ENCODE data around the gene NPIPB6.

Gene NPIPB6

DNA sequence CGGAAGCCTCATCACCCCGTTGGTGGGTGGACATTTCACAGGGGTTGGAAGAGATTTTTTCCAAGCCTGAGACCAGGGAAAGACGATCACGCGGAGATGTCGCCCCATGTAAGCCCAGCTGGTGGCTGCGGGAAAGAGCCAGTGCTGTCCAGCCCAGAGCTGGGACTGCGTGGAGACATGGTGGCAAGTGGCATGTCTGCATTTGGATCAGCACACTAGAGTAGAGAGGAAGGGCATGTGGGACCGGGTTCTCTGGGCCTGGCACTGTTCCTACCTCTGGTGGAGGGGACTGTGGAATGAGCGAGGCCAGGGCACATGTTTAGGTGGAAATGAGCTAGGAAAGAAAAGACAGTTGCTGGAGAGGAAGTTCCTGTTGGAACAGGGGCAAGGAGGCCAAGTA lies 51.0 kb downstream of the NPIPB6 start:
- Histone ChIP-seq H3K9ac (ENCODE audit: low read length in 5 of 5) (no peak overlapping the region), H3K36me3 (ENCODE audit: control insufficient read depth in 5 of 5, insufficient read depth in 5 of 5, low read length in 5 of 5) (no peaks in the 10 kb centered on the region), H3K27me3 (ENCODE audit: control insufficient read depth in 5 of 5, insufficient read depth in 4 of 5, low read length in 5 of 5) (peaks cover 0 to 14% (median 5%) of the 10 kb centered on the region in 5 donors), H3K4me3 (ENCODE audit: low read depth in 1 of 5, low read length in 5 of 5) (no peak overlapping the region), H3K4me1 (ENCODE audit: control insufficient read depth in 5 of 5, insufficient read depth in 5 of 5, low read length in 5 of 5) (peaks cover 0 to 3% (median 0%) of the 10 kb centered on the region in 5 donors), H3K9me3 (ENCODE audit: control insufficient read depth in 5 of 5, low read length in 5 of 5) (peaks cover 0 to 5% (median 0%) of the 10 kb centered on the region in 5 donors), H3K27ac (ENCODE audit: low read depth, low read length) (no peak overlapping the region)

DNA sequence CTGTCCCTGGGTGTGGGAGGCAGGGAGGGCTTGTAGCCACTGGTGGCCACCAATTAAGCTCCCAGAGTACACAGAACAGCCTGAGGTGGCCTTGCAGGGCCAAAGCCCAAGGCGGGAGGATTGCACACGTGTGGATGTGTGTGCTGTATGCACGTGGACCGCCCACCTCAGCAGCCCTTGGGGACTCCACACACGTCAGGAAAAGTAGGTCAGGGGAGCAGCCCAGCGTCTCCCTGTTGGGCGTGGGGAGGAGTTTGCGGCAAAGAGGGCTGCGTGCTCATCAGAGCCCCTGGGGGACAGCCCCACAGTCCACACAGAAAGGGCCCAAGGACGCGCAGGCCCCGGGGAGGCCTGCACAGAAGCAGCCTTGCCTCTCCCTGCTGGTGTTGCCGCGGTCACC lies 51.4 kb downstream of the NPIPB6 start:
- Histone ChIP-seq H3K9me3 (ENCODE audit: control insufficient read depth in 5 of 5, low read length in 5 of 5) (peaks cover 0 to 5% (median 0%) of the 10 kb centered on the region in 5 donors), H3K36me3 (ENCODE audit: control insufficient read depth in 5 of 5, insufficient read depth in 5 of 5, low read length in 5 of 5) (no peaks in the 10 kb centered on the region), H3K4me1 (ENCODE audit: control insufficient read depth in 5 of 5, insufficient read depth in 5 of 5, low read length in 5 of 5) (peaks cover 0 to 1% (median 0%) of the 10 kb centered on the region in 5 donors), H3K4me3 (ENCODE audit: low read depth in 1 of 5, low read length in 5 of 5) (no peak overlapping the region), H3K27me3 (ENCODE audit: control insufficient read depth in 5 of 5, insufficient read depth in 4 of 5, low read length in 5 of 5) (peaks cover 0 to 12% (median 5%) of the 10 kb centered on the region in 5 donors), H3K27ac (ENCODE audit: low read depth, low read length) (no peak overlapping the region), H3K9ac (ENCODE audit: low read length in 5 of 5) (no peak overlapping the region)

DNA sequence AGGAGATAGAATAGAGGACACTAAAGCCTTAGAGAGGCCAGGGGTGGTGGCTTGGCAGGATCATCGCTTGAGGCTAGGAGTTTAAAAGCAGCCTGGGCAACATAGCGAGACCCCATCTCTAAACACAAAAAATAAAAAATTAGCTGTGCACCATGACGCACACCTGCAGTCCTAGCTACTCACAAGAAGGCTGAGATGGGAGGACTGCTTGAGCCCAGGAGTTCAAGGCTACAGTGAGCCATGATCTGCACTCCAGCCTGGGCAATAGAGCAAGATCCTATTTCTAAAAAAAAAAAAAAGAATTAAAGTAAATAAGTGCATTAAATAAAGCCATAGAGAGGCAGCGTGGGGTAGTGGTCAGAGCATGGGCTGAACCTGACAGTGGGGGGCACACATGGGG lies 51.9 kb downstream of the NPIPB6 start:
- Histone ChIP-seq H3K27ac (ENCODE audit: low read depth, low read length) (no peak overlapping the region), H3K9me3 (ENCODE audit: control insufficient read depth in 5 of 5, low read length in 5 of 5) (peaks cover 0 to 5% (median 0%) of the 10 kb centered on the region in 5 donors), H3K9ac (ENCODE audit: low read length in 5 of 5) (no peak overlapping the region), H3K36me3 (ENCODE audit: control insufficient read depth in 5 of 5, insufficient read depth in 5 of 5, low read length in 5 of 5) (no peaks in the 10 kb centered on the region), H3K4me1 (ENCODE audit: control insufficient read depth in 5 of 5, insufficient read depth in 5 of 5, low read length in 5 of 5) (no peaks in the 10 kb centered on the region), H3K4me3 (ENCODE audit: low read depth in 1 of 5, low read length in 5 of 5) (no peak overlapping the region), H3K27me3 (ENCODE audit: control insufficient read depth in 5 of 5, insufficient read depth in 4 of 5, low read length in 5 of 5) (peaks cover 0 to 12% (median 5%) of the 10 kb centered on the region in 5 donors)

DNA sequence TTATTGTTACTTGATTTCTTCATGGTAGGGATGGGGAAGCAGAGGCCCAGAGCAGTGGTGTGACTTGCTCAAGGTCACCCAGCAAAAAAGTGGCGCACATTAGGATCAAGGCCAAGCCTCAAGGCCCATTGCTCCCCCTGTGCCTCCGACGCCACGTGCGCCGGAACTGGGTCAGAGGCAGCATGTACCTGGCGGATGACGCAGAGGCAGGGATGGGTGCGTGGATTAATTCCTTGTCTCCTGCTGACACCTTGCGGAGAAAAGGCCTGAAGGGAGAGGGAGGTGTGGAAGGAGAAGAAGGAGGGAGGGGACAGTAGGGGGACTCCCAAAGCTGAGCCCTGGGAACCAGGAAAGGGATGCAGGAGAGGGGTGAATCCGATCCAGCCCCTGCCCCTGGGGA lies 52.5 kb downstream of the NPIPB6 start:
- Histone ChIP-seq H3K9ac (ENCODE audit: low read length in 5 of 5) (no peak overlapping the region), H3K9me3 (ENCODE audit: control insufficient read depth in 5 of 5, low read length in 5 of 5) (peaks cover 0 to 5% (median 0%) of the 10 kb centered on the region in 5 donors), H3K4me3 (ENCODE audit: low read depth in 1 of 5, low read length in 5 of 5) (no peak overlapping the region), H3K27ac (ENCODE audit: low read depth, low read length) (no peak overlapping the region), H3K4me1 (ENCODE audit: control insufficient read depth in 5 of 5, insufficient read depth in 5 of 5, low read length in 5 of 5) (no peaks in the 10 kb centered on the region), H3K27me3 (ENCODE audit: control insufficient read depth in 5 of 5, insufficient read depth in 4 of 5, low read length in 5 of 5) (peaks cover 0 to 7% (median 5%) of the 10 kb centered on the region in 5 donors), H3K36me3 (ENCODE audit: control insufficient read depth in 5 of 5, insufficient read depth in 5 of 5, low read length in 5 of 5) (no peaks in the 10 kb centered on the region)

DNA sequence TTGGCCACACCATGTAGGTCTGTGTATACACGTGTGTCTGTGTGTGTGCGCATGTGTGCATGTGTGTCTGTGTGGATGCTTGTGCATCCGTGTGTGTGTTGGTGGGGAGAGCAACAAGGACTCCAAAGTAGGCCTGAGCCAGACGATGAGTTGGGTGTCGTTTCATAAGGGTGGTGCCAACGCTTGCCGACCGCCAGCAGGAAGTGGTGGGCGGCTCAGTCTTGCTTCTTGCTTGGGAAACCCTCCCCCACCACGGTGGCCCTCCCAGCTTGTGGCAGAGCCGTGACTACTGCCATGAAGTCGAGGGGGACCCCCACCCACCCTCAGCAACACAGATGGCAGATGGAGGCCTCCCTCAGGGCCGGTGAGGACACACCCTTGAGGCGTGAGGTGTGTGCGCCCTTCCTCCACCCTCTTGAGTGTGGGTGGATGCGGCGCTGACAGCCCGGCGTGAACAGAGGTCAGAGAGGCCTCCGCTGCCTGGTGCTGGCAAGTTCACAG lies 53.4 kb downstream of the NPIPB6 start:
- H3K27ac ChIP-seq (ENCODE audit: low read depth, low read length), result no peak overlapping the region
- no peak overlapping the region for H3K9ac ChIP-seq (ENCODE audit: low read length in 5 of 5)
- no peak overlapping the region for H3K4me3 ChIP-seq (ENCODE audit: low read depth in 1 of 5, low read length in 5 of 5)
- no peaks in the 10 kb centered on the region for H3K36me3 ChIP-seq (ENCODE audit: control insufficient read depth in 5 of 5, insufficient read depth in 5 of 5, low read length in 5 of 5)
- H3K27me3 ChIP-seq (ENCODE audit: control insufficient read depth in 5 of 5, insufficient read depth in 4 of 5, low read length in 5 of 5), result peaks cover 0 to 6% (median 5%) of the 10 kb centered on the region in 5 donors
- H3K4me1 ChIP-seq (ENCODE audit: control insufficient read depth in 5 of 5, insufficient read depth in 5 of 5, low read length in 5 of 5), result no peaks in the 10 kb centered on the region
- peaks cover 0 to 5% (median 0%) of the 10 kb centered on the region in 5 donors for H3K9me3 ChIP-seq (ENCODE audit: control insufficient read depth in 5 of 5, low read length in 5 of 5)

DNA sequence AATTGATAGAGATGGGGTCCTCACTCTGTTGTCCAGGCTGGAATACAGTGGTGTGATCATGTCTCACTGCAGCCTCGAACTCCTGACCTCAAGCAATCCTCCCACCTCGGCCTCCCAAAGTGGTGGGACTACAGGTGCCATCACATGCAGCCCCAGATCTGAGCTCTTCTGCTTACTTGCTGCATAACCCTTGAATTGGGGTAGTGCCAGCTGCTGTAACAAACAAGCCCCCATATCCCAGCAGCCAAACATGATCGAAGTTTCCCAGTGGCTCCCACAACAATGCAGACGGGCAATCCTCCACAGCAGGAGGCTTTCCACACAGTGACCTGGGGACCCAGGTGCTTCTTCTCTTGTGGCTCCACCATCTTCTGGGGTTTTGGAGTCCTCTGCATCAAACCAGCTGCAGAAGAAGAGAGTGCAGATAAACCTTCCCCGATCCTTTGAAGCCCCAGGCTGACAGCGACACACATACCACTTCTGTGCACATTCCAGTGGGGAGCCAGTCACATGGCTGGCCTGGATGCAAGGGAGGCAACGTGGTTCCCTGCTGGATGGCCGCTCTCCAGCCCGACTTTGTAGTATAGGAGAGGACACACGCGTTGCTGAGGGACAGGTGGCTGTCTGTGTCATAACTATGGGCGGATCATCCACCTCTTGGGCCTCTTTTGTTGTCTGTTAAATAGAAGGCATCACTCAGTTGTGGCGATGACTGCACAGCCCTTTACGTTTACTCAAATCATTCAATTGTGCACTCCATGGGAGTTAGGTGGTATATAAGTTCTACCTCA lies 54.3 kb downstream of the NPIPB6 start:
- no peak overlapping the region for H3K9ac ChIP-seq (ENCODE audit: low read length in 5 of 5)

DNA sequence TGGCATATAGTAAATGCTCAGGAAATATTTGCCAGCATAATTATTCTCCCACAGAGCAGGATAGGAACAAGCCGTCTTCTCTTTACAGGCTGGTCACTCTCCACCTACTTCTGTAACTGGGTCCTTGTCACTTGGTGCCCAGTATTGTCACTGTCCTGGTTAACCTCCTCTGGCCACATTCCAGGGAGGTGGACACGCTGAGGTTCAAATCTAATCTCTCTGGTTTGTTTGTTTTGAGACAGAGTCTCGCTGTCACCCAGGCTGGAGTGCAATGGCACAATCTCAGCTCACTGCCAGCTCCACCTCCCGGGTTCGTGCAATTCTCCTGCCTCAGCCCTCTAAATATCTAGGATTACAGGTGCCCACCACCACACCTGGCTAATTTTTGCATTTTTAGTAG lies 55.4 kb downstream of the NPIPB6 start:
- Histone ChIP-seq H3K9me3 (ENCODE audit: control insufficient read depth in 5 of 5, low read length in 5 of 5) (peaks cover 0 to 5% (median 0%) of the 10 kb centered on the region in 5 donors), H3K36me3 (ENCODE audit: control insufficient read depth in 5 of 5, insufficient read depth in 5 of 5, low read length in 5 of 5) (no peaks in the 10 kb centered on the region), H3K27ac (ENCODE audit: low read depth, low read length) (no peak overlapping the region), H3K4me1 (ENCODE audit: control insufficient read depth in 5 of 5, insufficient read depth in 5 of 5, low read length in 5 of 5) (no peaks in the 10 kb centered on the region), H3K9ac (ENCODE audit: low read length in 5 of 5) (no peak overlapping the region), H3K27me3 (ENCODE audit: control insufficient read depth in 5 of 5, insufficient read depth in 4 of 5, low read length in 5 of 5) (peaks cover 0 to 6% (median 2%) of the 10 kb centered on the region in 5 donors), H3K4me3 (ENCODE audit: low read depth in 1 of 5, low read length in 5 of 5) (no peak overlapping the region)

More for the DNA sequence above, 54.3 kb downstream of the NPIPB6 start:
- H3K27me3 ChIP-seq (ENCODE audit: control insufficient read depth in 5 of 5, insufficient read depth in 4 of 5, low read length in 5 of 5), result peaks cover 0 to 6% (median 2%) of the 10 kb centered on the region in 5 donors
- H3K4me3 ChIP-seq (ENCODE audit: low read depth in 1 of 5, low read length in 5 of 5), result no peak overlapping the region
- H3K36me3 ChIP-seq (ENCODE audit: control insufficient read depth in 5 of 5, insufficient read depth in 5 of 5, low read length in 5 of 5), result no peaks in the 10 kb centered on the region
- H3K27ac ChIP-seq (ENCODE audit: low read depth, low read length), result no peak overlapping the region
- H3K4me1 ChIP-seq (ENCODE audit: control insufficient read depth in 5 of 5, insufficient read depth in 5 of 5, low read length in 5 of 5), result no peaks in the 10 kb centered on the region
- peaks cover 0 to 5% (median 0%) of the 10 kb centered on the region in 5 donors for H3K9me3 ChIP-seq (ENCODE audit: control insufficient read depth in 5 of 5, low read length in 5 of 5)

DNA sequence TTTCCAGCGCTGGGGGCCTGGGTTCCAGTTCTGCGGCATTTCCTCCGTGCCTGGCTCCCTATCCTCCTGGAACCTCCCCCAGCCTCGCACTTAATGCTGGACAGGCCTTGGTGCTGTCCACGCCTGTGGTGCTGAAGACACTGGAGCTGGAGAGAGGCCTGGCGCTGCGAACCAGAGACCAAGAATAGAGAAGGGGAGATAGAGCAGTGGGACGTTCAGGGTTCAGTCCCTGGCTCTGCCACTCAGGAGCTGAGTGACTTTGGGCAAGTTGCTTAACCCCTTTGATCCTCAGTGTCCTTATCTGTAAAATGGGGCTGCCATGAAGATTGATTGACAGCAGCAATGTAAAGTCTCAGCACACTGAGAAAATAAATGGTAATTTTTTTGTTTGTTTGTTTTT lies 59.1 kb downstream of the NPIPB6 start:
- Histone ChIP-seq H3K27me3 (ENCODE audit: control insufficient read depth in 5 of 5, insufficient read depth in 4 of 5, low read length in 5 of 5) (peaks cover 0 to 3% (median 0%) of the 10 kb centered on the region in 5 donors), H3K4me3 (ENCODE audit: low read depth in 1 of 5, low read length in 5 of 5) (no peak overlapping the region), H3K4me1 (ENCODE audit: control insufficient read depth in 5 of 5, insufficient read depth in 5 of 5, low read length in 5 of 5) (no peaks in the 10 kb centered on the region), H3K9ac (ENCODE audit: low read length in 5 of 5) (no peak overlapping the region), H3K36me3 (ENCODE audit: control insufficient read depth in 5 of 5, insufficient read depth in 5 of 5, low read length in 5 of 5) (no peaks in the 10 kb centered on the region), H3K9me3 (ENCODE audit: control insufficient read depth in 5 of 5, low read length in 5 of 5) (peaks cover 0 to 5% (median 0%) of the 10 kb centered on the region in 5 donors), H3K27ac (ENCODE audit: low read depth, low read length) (no peak overlapping the region)

DNA sequence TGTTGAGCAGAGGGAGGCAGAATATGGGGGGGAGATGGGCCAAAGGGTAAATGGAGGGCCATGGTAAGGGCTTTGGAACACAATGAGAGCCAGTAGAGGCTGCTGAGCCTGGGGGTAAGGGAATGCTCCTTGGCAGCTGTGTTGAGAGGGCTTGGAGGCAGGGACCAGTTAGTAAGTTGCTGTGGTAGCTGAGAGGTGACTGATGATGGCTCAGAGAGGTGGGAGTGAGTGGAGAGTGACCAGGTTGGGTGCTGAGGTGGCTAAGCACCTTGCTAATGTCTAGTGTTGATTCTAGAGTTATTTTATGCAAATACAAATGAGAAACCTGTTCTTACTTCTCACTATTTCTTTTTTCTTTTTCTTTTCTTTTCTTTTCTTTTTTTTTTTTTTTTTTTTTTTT lies 60.2 kb downstream of the NPIPB6 start:
- Histone ChIP-seq H3K27ac (ENCODE audit: low read depth, low read length) (no peak overlapping the region), H3K4me1 (ENCODE audit: control insufficient read depth in 5 of 5, insufficient read depth in 5 of 5, low read length in 5 of 5) (no peaks in the 10 kb centered on the region), H3K9ac (ENCODE audit: low read length in 5 of 5) (no peak overlapping the region), H3K27me3 (ENCODE audit: control insufficient read depth in 5 of 5, insufficient read depth in 4 of 5, low read length in 5 of 5) (peaks cover 0 to 3% (median 0%) of the 10 kb centered on the region in 5 donors), H3K9me3 (ENCODE audit: control insufficient read depth in 5 of 5, low read length in 5 of 5) (no peaks in the 10 kb centered on the region), H3K36me3 (ENCODE audit: control insufficient read depth in 5 of 5, insufficient read depth in 5 of 5, low read length in 5 of 5) (no peaks in the 10 kb centered on the region), H3K4me3 (ENCODE audit: low read depth in 1 of 5, low read length in 5 of 5) (no peak overlapping the region)

DNA sequence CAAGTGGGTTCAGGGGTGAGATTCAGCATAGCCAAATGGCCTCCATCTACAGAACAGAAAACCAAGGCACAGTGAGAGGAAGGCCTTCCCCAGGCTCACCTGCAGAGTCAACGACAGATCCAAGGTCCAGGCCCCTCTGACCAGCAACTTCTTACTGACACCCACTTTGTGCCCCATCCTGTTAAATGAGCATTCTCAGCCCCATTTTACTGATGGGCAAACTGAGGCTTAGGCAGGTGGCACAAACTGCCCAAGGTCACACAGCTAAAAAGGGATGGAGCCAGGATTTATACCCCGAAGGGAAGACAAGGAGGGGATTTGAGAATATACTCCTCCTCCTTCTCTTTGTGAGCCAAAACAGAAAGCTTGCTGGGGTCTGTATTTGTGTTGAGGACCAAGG lies 61.7 kb downstream of the NPIPB6 start:
- H3K27me3 ChIP-seq (ENCODE audit: control insufficient read depth in 5 of 5, insufficient read depth in 4 of 5, low read length in 5 of 5), result peaks cover 0 to 3% (median 0%) of the 10 kb centered on the region in 5 donors
- H3K9ac ChIP-seq (ENCODE audit: low read length in 5 of 5), result no peak overlapping the region
- H3K27ac ChIP-seq (ENCODE audit: low read depth, low read length), result no peak overlapping the region

More for the DNA sequence above, 61.7 kb downstream of the NPIPB6 start:
- H3K4me3 ChIP-seq (ENCODE audit: low read depth in 1 of 5, low read length in 5 of 5), result no peak overlapping the region
- no peaks in the 10 kb centered on the region for H3K4me1 ChIP-seq (ENCODE audit: control insufficient read depth in 5 of 5, insufficient read depth in 5 of 5, low read length in 5 of 5)
- no peaks in the 10 kb centered on the region for H3K9me3 ChIP-seq (ENCODE audit: control insufficient read depth in 5 of 5, low read length in 5 of 5)
- no peaks in the 10 kb centered on the region for H3K36me3 ChIP-seq (ENCODE audit: control insufficient read depth in 5 of 5, insufficient read depth in 5 of 5, low read length in 5 of 5)
